Breast epithelium (tissue), 4 donors: ENCODE results near the gene SEH1L. TPM values are rescaled to one million over a fixed set of nuclear protein-coding genes. Genes with fewer than 3 reads are reported as not detected.

Experiments used
- DNase-seq, 2 donors: peaks; one replicate each; pipeline ENCODE4 v3.0.0-alpha.2; 2019; ENCODE audit warnings: low spot score in 2 of 2
- H3K27ac ChIP-seq, 2 donors: fragments of 200-600 bp; sonication (generic) in 1 of 2; one replicate each; pipeline ENCODE4 v1.5.1; 2016 to 2019; ENCODE audit warnings: mild to moderate bottlenecking in 1 of 2
- H3K27me3 ChIP-seq, 2 donors: fragments of 200-600 bp; sonication (generic) in 1 of 2; one replicate each; pipeline versions ENCODE4 v1.5.1 to v1.6.0; 2017 to 2019; ENCODE audit warnings: control low read depth in 1 of 2, mild to moderate bottlenecking in 1 of 2
- H3K36me3 ChIP-seq: fragments of 200-600 bp; one replicate; pipeline ENCODE4 v1.5.1; 2019
- H3K4me1 ChIP-seq, 2 donors: fragments of 200-600 bp; sonication (generic); one replicate each; pipeline ENCODE4 v1.5.1; 2016 to 2019; ENCODE audit warnings: control low read depth in 1 of 2
- H3K4me3 ChIP-seq, 3 donors: fragments of 200-600 bp; sonication (generic); 1 replicate in 2 of 3; 2 replicates in 1 of 3; pipeline ENCODE4 v1.5.1; 2016 to 2019; ENCODE audit warnings: mild to moderate bottlenecking in 3 of 3, moderate library complexity in 2 of 3
- H3K9me3 ChIP-seq, 2 donors: fragments of 200-600 bp; sonication (generic) in 1 of 2; one replicate each; pipeline ENCODE4 v1.5.1; 2016 to 2019; ENCODE audit warnings: control low read depth in 1 of 2
- CTCF ChIP-seq, 3 donors: fragments of 450-650 bp; IDR thresholded peaks; one replicate each; pipeline ENCODE4 v1.5.1; 2016 to 2017; ENCODE audit warnings: antibody characterized with exemption in 3 of 3, mild to moderate bottlenecking in 3 of 3, moderate library complexity in 3 of 3
- POLR2A ChIP-seq: fragments of 450-650 bp; IDR thresholded peaks from one replicate; pipeline ENCODE4 v1.6.1; 2016; ENCODE audit warnings: antibody characterized with exemption, mild to moderate bottlenecking, moderate library complexity
- POLR2AphosphoS5 ChIP-seq, 3 donors: sonication (generic); formaldehyde crosslinking; IDR thresholded peaks; one replicate each; pipeline ENCODE4 v1.6.1; 2017; ENCODE audit warnings: antibody characterized with exemption in 3 of 3
- intact Hi-C: fragments of 100-400 bp; cut with DNase I; formaldehyde crosslinking; loops from one replicate; pipeline ENCODE4 v1.15.1; 2023; ENCODE audit warnings: low total_unique reads
- total RNA-seq, 3 donors: library from RNA; depleted of rRNA; stranded (reverse); fragments of >200 nt; gene quantifications; one replicate each; pipeline ENCODE4 v1.1.0, GENCODE V29; 2016

SEH1L gene
- total RNA-seq, 3 donors from 2014 or later: 29.6 to 45.6 (median 38.5) TPM

- no peak for DNase-seq
- Histone ChIP-seq H3K4me1 (no peaks in the 10 kb centered on the region), H3K9me3 (no peaks in the 10 kb centered on the region), H3K4me3 (no peak overlapping the region), H3K27ac (no peak overlapping the region), H3K36me3 (no peaks in the 10 kb centered on the region), H3K27me3 (no peaks in the 10 kb centered on the region)
- intact Hi-C loops: no loop called here
- TF ChIP-seq POLR2AphosphoS5 (IDR thresholded peaks at IDR 0.05) (no peak), POLR2A (no peak), CTCF (IDR thresholded peaks at IDR 0.05) (no peak)
Observed at GRCh38 chr18:12929477-12930083, 18.2 kb upstream of the SEH1L start.

- intact Hi-C loops: no loop called here
- no peak overlapping the region for H3K4me3 ChIP-seq
- DNase-seq: no peak
Observed at GRCh38 chr18:12930376-12930775, 17.4 kb upstream of the SEH1L start.

GRCh38 chr18:12930908-12931307 lies 16.9 kb upstream of the SEH1L start:
- no peak for DNase-seq
- Histone ChIP-seq H3K4me1 (no peaks in the 10 kb centered on the region), H3K36me3 (no peaks in the 10 kb centered on the region), H3K27ac (no peak overlapping the region), H3K27me3 (no peaks in the 10 kb centered on the region), H3K9me3 (no peaks in the 10 kb centered on the region), H3K4me3 (no peak overlapping the region)
- TF ChIP-seq POLR2AphosphoS5 (IDR thresholded peaks at IDR 0.05) (no peak), CTCF (IDR thresholded peaks at IDR 0.05) (no peak), POLR2A (no peak)
- intact Hi-C loops: no loop called here

More at GRCh38 chr18:12930376-12930775, 17.4 kb upstream of the SEH1L start:
- Histone ChIP-seq H3K9me3 (no peaks in the 10 kb centered on the region), H3K27me3 (no peaks in the 10 kb centered on the region), H3K27ac (no peak overlapping the region), H3K4me1 (no peaks in the 10 kb centered on the region), H3K36me3 (no peaks in the 10 kb centered on the region)
- TF ChIP-seq POLR2AphosphoS5 (IDR thresholded peaks at IDR 0.05) (no peak), POLR2A (no peak), CTCF (IDR thresholded peaks at IDR 0.05) (no peak)

GRCh38 chr18:12933327-12933726 lies 14.5 kb upstream of the SEH1L start:
- intact Hi-C loops: loop anchor here (1.0 kb wide), 1 partner anchor 206 kb away; no protein-coding TSS in a partner anchor
- Histone ChIP-seq H3K9me3 (no peaks in the 10 kb centered on the region), H3K27ac (no peak overlapping the region), H3K36me3 (no peaks in the 10 kb centered on the region), H3K4me1 (no peaks in the 10 kb centered on the region), H3K27me3 (no peaks in the 10 kb centered on the region), H3K4me3 (no peak overlapping the region)
- no peak for TF ChIP-seq POLR2A
- TF ChIP-seq CTCF (IDR thresholded peaks at IDR 0.05): no peak
- no peak for TF ChIP-seq POLR2AphosphoS5 (IDR thresholded peaks at IDR 0.05)
- no peak for DNase-seq

GRCh38 chr18:12934454-12935071 lies 13.2 kb upstream of the SEH1L start:
- H3K27me3 ChIP-seq: no peaks in the 10 kb centered on the region
- H3K27ac ChIP-seq: no peak overlapping the region
- no peaks in the 10 kb centered on the region for H3K9me3 ChIP-seq
- no peaks in the 10 kb centered on the region for H3K36me3 ChIP-seq
- no peaks in the 10 kb centered on the region for H3K4me1 ChIP-seq
- intact Hi-C loops: no loop called here
- DNase-seq: peak; percentile 69 to 77
- TF ChIP-seq POLR2AphosphoS5 (IDR thresholded peaks at IDR 0.05): no peak
- TF ChIP-seq CTCF (IDR thresholded peaks at IDR 0.05): peak; percentile 43 to 89 (median 87)
- TF ChIP-seq POLR2A: no peak
- H3K4me3 ChIP-seq: no peak overlapping the region
